Measurements from ENCODE around the gene ITGA6.

The ITGA6 gene

DNA sequence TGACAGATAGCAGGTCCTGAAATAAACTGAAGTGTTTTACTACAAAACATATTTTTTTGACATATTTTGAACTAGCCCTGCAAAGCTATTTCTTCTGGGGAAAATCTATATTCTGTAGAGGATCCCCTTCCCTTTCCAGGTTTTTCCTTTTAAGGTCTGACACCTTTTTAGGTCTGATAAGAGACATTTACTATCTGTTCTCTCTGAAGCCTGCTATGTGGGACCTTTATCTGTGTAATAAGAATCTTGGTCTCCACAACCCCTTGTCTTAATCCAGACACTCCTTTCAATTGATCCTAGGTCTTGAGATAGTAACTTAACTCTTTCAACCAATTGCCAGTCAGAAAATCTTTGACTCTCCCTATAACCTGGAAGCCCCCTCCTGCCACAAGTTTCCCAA lies 123.0 kb downstream of the ITGA6 start:
- no peak for DNase-seq (ENCODE audit: low read depth)
- TF ChIP-seq, protein P1, sequence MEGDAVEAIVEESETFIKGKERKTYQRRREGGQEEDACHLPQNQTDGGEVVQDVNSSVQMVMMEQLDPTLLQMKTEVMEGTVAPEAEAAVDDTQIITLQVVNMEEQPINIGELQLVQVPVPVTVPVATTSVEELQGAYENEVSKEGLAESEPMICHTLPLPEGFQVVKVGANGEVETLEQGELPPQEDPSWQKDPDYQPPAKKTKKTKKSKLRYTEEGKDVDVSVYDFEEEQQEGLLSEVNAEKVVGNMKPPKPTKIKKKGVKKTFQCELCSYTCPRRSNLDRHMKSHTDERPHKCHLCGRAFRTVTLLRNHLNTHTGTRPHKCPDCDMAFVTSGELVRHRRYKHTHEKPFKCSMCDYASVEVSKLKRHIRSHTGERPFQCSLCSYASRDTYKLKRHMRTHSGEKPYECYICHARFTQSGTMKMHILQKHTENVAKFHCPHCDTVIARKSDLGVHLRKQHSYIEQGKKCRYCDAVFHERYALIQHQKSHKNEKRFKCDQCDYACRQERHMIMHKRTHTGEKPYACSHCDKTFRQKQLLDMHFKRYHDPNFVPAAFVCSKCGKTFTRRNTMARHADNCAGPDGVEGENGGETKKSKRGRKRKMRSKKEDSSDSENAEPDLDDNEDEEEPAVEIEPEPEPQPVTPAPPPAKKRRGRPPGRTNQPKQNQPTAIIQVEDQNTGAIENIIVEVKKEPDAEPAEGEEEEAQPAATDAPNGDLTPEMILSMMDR (IDR thresholded peaks at IDR 0.05; ENCODE audit: low read depth, low read length, missing control alignments): no peak
- H3K4me3 ChIP-seq (ENCODE audit: low read depth, low read length): no peak overlapping the region

DNA sequence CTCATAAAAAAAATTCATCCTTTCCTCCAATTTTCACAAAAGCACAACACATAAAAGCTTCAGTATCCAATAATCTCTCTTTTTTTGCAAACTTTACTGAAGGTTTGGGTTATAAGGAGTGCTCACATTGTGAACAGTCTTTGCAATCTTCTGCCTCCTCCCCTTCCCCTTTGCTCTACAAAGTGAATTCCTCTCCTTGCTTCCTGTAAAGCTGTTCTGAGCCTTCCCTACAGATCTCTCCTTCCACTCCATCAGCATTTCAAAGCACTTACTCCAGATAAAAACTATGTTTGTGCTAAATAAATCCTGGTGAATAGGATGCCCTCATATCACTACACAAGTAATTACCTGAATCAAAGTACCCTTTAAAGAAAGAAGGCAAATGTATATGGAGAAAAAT lies 123.9 kb downstream of the ITGA6 start:
- TF ChIP-seq, protein P1 (IDR thresholded peaks at IDR 0.05; ENCODE audit: low read depth, low read length, missing control alignments): no peak
- DNase-seq (ENCODE audit: low read depth): no peak
- H3K4me3 ChIP-seq (ENCODE audit: low read depth, low read length): no peak overlapping the region

DNA sequence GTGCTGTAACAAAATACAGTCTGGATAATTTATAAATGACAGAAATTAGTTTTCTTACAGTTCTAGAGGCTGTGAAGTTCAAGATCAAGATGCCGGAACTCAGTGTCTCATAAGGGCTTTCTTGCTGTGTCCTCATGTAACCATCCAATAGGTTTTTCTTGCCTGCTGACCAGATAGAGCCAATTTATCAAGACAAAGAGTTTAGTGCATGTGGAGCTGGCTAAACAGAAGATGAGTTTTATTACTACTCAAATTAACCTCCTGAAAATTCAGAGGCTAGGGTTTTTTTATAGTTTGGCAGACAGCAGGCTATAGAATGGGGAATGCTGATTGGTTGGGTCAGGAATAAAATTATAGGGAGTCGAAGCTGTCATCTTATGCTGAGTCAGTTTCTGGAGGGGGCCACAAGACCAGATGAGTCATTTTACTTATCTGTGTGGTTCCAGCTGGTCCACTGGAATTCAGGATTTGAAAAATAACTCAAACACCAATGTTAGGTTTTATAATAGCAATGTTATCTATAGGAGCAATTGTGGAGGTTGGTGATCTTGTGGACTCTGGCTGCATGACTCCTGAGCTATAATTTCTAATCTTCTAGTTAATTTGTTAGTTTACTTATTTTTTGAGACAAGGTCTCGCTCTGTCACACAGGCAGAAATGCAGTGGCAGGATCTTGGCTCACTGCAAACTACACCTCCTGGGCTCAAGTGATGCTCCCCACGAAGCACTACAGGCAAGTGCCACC lies 125.3 kb downstream of the ITGA6 start:
- TF ChIP-seq, protein P1 (IDR thresholded peaks at IDR 0.05; ENCODE audit: low read depth, low read length, missing control alignments): no peak
- no peak for DNase-seq (ENCODE audit: low read depth)
- H3K4me3 ChIP-seq (ENCODE audit: low read depth, low read length): no peak overlapping the region

DNA sequence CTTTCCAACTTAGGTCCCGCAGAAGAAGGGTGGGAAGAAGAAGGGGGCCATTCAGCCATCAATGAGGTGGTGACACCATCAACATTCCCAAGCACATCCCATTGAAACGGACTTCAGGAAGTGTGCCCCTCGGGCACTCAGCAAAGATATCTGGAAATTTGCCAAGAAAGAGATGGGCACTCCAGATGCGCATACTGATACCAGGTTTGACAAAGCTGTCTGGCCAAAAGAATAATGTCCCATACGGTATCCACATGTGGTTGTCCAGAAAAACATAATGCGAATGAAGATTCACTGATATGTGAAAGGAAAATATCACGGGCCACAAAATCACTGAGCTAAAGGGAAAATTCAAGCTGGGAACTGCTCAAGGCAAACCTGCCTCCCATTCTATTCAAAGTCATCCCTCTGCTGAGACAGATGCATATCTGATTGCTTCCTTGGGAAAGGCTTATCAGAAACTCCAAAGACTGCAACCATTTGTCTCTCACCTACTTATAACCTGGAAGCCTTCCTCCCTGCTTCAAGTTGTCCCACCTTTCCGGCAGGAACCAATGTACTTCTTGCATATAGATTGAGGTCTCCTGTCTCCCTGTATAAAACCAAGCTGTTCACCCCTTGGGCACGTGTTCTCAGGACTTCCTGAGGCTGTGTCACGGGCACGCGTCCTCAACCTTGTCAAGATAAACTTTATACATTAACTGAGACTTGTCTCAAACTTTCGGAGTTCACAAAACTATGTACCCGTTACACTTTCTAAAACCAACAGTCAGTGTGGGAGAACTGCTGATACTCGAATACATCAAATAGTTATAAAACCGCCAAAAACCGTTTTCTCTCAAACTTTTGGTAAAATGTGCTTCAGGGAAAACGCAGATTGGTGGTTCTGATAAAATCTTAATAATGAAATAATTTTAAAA lies 127.2 kb downstream of the ITGA6 start:
- peak overlapping the region; percentile 99 for H3K4me3 ChIP-seq (ENCODE audit: low read depth, low read length)
- TF ChIP-seq, protein P1 (IDR thresholded peaks at IDR 0.05; ENCODE audit: low read depth, low read length, missing control alignments): no peak
- no peak for DNase-seq (ENCODE audit: low read depth)

DNA sequence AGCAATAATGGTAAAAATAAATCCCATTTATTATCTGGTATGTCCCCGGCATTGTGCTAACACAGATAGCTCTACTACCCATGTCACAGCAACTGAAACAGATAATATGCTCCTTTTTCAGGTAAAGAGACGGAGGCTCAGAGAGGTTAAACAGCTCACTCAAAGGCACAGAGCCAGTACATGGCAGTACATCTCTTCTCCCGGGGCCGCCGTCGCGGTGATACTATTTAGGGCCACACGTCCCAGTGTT lies 127.8 kb downstream of the ITGA6 start:
- H3K4me3 ChIP-seq (ENCODE audit: low read depth, low read length): peak overlapping the region; percentile 99
- TF ChIP-seq, protein P1 (IDR thresholded peaks at IDR 0.05; ENCODE audit: low read depth, low read length, missing control alignments): no peak
- no peak for DNase-seq (ENCODE audit: low read depth)
